Tibial artery (tissue), 4 donors: ENCODE results near the gene TBC1D24.
"Not testable (repeated sequence)": the region's sequence is repeated elsewhere in the genome, so short reads cannot be mapped to it uniquely, and the experiment has no call there.

Experiments used
- DNase-seq, 2 donors: peaks; one replicate each; pipeline ENCODE4 v3.0.0-alpha.2; 2019
- H3K27ac ChIP-seq, 2 donors: fragments of 200-600 bp; sonication (generic) in 1 of 2; 1 replicate in 1 of 2; 2 replicates in 1 of 2; pipeline ENCODE4 v1.5.1; 2018 to 2019; ENCODE audit warnings: mild to moderate bottlenecking in 1 of 2
- H3K27me3 ChIP-seq, 2 donors: fragments of 200-600 bp; sonication (generic) in 1 of 2; one replicate each; pipeline versions ENCODE4 v1.5.1 to v1.6.0; 2016 to 2019
- H3K36me3 ChIP-seq, 3 donors: fragments of 200-600 bp; sonication (generic) in 2 of 3; one replicate each; pipeline ENCODE4 v1.5.1; 2016 to 2019; ENCODE audit warnings: mild to moderate bottlenecking in 2 of 3
- H3K4me1 ChIP-seq, 4 donors: fragments of 200-600 bp; sonication (generic) in 2 of 4; 1 replicate in 3 of 4; 2 replicates in 1 of 4; pipeline ENCODE4 v1.5.1; 2016 to 2019
- H3K4me3 ChIP-seq, 2 donors: fragments of 200-600 bp; sonication (generic) in 1 of 2; 1 replicate in 1 of 2; 2 replicates in 1 of 2; pipeline ENCODE4 v1.5.1; 2018 to 2019; ENCODE audit warnings: mild to moderate bottlenecking in 2 of 2
- H3K9me3 ChIP-seq, 3 donors: fragments of 200-600 bp; sonication (generic) in 1 of 3; one replicate each; pipeline ENCODE4 v1.5.1; 2016 to 2019
- intact Hi-C: fragments of 100-400 bp; cut with DNase I; formaldehyde crosslinking; loops from one replicate; pipeline ENCODE4 v1.15.0; 2023; ENCODE audit warnings: low total_unique reads
- TF ChIP-seq, protein P1 (sequence below), 2 experiments: fragments of 200-600 bp in 1 of 2; fragments of 450-650 bp in 1 of 2; IDR thresholded peaks; one replicate each; pipeline ENCODE4 v1.5.1; 2017 to 2019; ENCODE audit warnings: antibody characterized with exemption in 2 of 2, mild to moderate bottlenecking in 1 of 2, moderate library complexity in 1 of 2

Gene TBC1D24

DNA sequence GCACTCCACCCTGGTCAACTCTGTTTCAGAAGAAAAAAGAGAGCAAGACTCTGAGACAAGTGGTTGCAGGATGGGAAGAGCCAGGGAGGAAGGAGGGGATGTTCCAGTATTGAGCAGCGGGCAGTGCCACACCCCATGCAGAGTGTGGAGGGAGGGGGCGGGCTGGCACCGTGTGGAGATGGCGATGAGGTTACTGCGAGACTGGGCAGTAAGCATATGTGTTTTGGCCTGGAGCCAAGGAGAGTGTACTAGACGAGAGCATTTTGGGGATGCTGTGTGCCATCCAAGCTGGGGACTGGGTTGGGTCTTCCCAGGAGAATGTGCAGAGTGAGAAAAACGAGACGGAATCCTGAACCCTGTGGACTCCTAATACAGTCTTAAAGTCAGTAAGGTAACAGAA lies 3.4 kb downstream of the TBC1D24 start:
- DNase-seq, result no peak
- Histone ChIP-seq H3K36me3 (no peaks in the 10 kb centered on the region), H3K9me3 (no peaks in the 10 kb centered on the region), H3K4me3 (no peak overlapping the region), H3K4me1 (peaks cover 0 to 39% (median 27%) of the 10 kb centered on the region in 4 donors), H3K27me3 (peaks cover 0 to 3% of the 10 kb centered on the region in 2 donors), H3K27ac (no peak overlapping the region)
- TF ChIP-seq, protein P1, sequence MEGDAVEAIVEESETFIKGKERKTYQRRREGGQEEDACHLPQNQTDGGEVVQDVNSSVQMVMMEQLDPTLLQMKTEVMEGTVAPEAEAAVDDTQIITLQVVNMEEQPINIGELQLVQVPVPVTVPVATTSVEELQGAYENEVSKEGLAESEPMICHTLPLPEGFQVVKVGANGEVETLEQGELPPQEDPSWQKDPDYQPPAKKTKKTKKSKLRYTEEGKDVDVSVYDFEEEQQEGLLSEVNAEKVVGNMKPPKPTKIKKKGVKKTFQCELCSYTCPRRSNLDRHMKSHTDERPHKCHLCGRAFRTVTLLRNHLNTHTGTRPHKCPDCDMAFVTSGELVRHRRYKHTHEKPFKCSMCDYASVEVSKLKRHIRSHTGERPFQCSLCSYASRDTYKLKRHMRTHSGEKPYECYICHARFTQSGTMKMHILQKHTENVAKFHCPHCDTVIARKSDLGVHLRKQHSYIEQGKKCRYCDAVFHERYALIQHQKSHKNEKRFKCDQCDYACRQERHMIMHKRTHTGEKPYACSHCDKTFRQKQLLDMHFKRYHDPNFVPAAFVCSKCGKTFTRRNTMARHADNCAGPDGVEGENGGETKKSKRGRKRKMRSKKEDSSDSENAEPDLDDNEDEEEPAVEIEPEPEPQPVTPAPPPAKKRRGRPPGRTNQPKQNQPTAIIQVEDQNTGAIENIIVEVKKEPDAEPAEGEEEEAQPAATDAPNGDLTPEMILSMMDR (IDR thresholded peaks at IDR 0.05), result no peak
- intact Hi-C loops, result loop anchor here (10.0 kb wide), 1 partner anchor 133 kb away; the partner anchor contains the start of gene ABCA3

DNA sequence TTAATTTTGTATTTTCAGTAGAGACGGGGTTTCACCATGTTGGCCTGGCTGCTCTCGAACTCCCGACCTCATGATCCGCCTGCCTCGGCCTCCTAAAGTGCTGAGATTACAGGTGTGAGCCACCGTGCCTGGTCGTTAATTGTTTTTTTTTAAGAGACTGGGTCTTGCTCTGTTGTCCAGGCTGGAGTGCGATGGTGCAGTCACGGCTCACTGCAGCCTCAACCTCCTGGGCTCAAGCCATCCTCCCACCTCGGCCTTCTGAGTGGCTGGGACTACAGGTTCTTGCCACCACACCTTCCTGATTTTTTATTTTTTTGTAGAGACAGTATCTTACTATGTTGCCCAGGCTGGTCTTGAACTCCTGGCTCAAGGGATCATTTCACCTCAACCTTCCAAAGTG lies 5.1 kb downstream of the TBC1D24 start:
- H3K27ac ChIP-seq, H3K27me3 ChIP-seq, DNase-seq, H3K4me3 ChIP-seq, H3K36me3 ChIP-seq, H3K9me3 ChIP-seq: not testable (repeated sequence)
- intact Hi-C loops, result loop anchor here (10.0 kb wide), 1 partner anchor 135 kb away; the partner anchor contains the start of gene ABCA3
- H3K4me1 ChIP-seq, result peaks cover 0 to 39% (median 16%) of the 10 kb centered on the region in 4 donors

DNA sequence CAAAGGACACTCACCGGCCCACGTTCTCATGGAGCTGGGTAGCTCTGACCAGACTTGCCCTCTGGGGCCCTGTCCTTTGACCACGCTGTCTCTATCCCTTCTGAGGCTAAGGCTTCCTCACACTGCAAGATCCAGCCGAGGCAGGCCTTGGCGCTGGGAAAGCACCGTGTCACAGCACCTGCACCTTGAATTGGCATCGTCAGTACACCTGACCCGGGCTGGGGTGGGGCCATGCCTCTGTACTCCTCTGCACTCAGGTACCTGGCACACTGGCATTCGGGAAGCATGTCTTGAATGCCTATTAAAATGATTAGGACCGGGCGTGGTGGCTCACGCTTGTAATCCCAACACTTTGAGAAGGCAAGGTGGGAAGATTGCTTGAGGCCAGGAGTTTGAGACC lies 6.0 kb downstream of the TBC1D24 start:
- intact Hi-C loops, result no loop called here
- Histone ChIP-seq H3K4me1 (peaks cover 0 to 36% (median 8%) of the 10 kb centered on the region in 4 donors), H3K27me3 (no peaks in the 10 kb centered on the region), H3K36me3 (no peaks in the 10 kb centered on the region), H3K27ac (no peak overlapping the region), H3K4me3 (no peak overlapping the region), H3K9me3 (no peaks in the 10 kb centered on the region)
- TF ChIP-seq, protein P1 (IDR thresholded peaks at IDR 0.05), result no peak
- DNase-seq, result no peak

DNA sequence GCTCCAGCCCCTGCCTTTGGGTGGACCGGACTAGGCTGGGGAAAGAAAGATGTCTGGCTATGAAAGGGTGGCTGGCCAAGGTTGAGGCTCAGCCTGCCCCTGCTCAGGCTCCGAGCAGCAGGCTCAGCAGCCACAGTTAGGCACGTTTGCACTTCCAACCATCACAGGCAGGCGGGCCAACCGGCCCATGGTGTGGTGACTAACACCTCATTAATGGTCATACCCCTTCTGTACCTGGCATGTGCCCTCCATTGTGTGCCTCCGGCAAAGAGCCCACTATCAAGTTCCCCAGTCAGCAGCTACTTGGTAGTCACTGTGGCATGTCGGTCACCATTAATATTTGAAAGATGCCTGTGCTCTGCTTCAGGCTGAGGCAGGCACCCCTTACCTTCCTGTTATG lies 6.7 kb downstream of the TBC1D24 start:
- Histone ChIP-seq H3K4me3 (no peak overlapping the region), H3K9me3 (no peaks in the 10 kb centered on the region), H3K27ac (no peak overlapping the region), H3K4me1 (peaks cover 0 to 39% (median 6%) of the 10 kb centered on the region in 4 donors), H3K36me3 (no peaks in the 10 kb centered on the region), H3K27me3 (no peaks in the 10 kb centered on the region)
- TF ChIP-seq, protein P1 (IDR thresholded peaks at IDR 0.05), result no peak
- no peak for DNase-seq
- intact Hi-C loops, result no loop called here

DNA sequence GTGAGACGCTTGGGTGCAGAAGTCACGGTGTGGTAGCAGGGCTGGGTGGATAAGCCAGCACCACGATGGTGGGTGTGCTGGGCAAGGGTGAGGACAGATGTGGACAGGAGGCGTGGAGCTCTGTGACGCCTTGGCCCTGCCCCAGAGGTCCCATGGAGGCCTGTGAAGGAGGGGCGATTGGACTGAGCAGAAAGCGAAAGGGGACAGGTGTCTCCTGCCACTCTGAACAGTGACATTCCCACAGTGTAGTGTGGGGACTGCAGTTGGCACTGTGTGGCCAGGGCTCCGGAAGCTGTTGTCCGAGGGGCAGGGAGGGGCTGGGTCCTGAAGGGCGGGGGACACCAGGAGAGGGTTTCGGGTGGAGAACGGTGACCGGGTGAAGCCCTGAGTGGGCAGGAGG lies 7.3 kb downstream of the TBC1D24 start:
- peaks cover 0 to 43% (median 6%) of the 10 kb centered on the region in 4 donors for H3K4me1 ChIP-seq
- H3K27ac ChIP-seq, result peak overlapping the region in 1 of 2 donors; percentile 65

DNA sequence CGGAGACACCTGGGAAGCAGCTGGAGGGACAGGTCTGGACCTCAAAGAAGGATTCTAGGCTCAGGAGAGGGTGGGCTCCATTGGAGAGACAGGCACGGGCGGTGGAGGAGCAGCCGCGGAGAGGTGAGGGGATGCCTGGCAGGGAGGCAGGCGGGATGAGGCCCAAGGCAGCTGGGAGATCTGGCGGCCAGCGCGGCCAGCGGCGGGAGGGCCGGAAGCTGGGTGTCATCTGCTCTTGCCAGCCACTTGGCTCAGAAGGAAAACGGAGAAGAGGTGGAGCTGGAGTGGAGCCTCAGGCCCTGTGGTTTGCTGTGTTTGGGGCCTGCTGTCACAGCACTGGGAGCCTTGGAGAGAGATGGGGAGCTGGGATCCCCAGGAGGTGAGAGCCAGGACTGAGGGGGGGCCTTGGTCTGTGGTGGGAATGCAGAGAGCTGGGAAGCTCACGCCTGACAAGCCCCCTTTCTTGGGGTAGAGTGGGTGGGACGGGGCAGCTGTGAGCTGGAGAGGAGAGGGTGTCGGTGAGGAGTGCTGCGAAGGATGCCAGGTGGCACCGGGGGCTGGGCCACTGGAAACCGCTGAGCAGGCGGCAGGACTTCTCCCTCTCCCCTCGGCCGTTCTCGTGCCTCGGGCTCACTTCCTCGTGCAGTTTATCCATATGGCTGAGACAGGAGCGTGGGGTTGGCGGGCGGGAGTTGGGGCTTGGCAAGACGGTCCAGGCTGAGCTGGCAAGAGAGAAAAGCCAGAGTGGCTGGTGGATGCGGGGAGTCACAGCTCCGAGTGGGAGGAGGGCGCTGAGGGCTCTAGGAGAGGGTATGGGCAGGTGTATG lies 8.0 kb downstream of the TBC1D24 start:
- Histone ChIP-seq H3K27ac (peak overlapping the region; percentile 60 to 65), H3K9me3 (no peaks in the 10 kb centered on the region), H3K27me3 (no peaks in the 10 kb centered on the region), H3K4me3 (peak overlapping the region; percentile 18 to 35), H3K36me3 (no peaks in the 10 kb centered on the region), H3K4me1 (peaks cover 0 to 50% (median 6%) of the 10 kb centered on the region in 4 donors)
- peak in 1 of 2 donors; percentile 55 for DNase-seq
- TF ChIP-seq, protein P1 (IDR thresholded peaks at IDR 0.05), result no peak
- intact Hi-C loops, result no loop called here

More for the DNA sequence above, 7.3 kb downstream of the TBC1D24 start:
- no peaks in the 10 kb centered on the region for H3K9me3 ChIP-seq
- no peak overlapping the region for H3K4me3 ChIP-seq
- H3K27me3 ChIP-seq, result no peaks in the 10 kb centered on the region
- no peaks in the 10 kb centered on the region for H3K36me3 ChIP-seq
- intact Hi-C loops, result no loop called here
- TF ChIP-seq, protein P1 (IDR thresholded peaks at IDR 0.05), result no peak
- no peak for DNase-seq
